Epithelial cell of esophagus (primary cell): ENCODE results near the gene TIGIT.

Experiments used
- DNase-seq: peaks from one replicate; pipeline ENCODE4 v3.0.0; 2010; ENCODE audit warnings: low read depth
- H3K4me3 ChIP-seq: 2 replicates; pipeline ENCODE4 v1.5.1; 2011; ENCODE audit warnings: mild to moderate bottlenecking, low read length, control low read depth
- TF ChIP-seq, protein P1 (sequence below): IDR thresholded peaks from 2 replicates; pipeline ENCODE4 v1.5.1; 2011; ENCODE audit warnings: low read depth, mild to moderate bottlenecking, low read length, control low read depth, inconsistent platforms; ENCODE audit not compliant: insufficient read depth; ENCODE audit errors: missing control alignments

The TIGIT gene

DNA sequence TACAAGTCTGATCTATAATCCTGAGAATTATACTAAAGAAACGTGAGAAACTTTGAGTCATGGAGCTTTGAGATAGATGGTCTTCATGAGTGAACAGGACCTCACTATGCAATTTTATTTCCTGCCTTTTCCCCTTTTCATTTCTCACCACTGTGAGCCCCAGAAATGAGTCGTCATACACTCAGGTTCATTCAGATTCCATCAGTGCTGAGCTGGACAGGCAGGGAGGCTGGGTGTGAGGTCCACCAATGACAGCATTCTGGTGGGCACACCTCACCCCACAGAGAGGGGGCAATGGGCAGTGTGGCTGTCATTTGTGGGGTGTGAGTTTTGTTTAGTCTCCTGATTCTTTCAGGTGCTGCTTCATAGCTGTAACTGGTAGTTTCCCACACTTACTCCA lies 16.9 kb downstream of the TIGIT start:
- TF ChIP-seq, protein P1, sequence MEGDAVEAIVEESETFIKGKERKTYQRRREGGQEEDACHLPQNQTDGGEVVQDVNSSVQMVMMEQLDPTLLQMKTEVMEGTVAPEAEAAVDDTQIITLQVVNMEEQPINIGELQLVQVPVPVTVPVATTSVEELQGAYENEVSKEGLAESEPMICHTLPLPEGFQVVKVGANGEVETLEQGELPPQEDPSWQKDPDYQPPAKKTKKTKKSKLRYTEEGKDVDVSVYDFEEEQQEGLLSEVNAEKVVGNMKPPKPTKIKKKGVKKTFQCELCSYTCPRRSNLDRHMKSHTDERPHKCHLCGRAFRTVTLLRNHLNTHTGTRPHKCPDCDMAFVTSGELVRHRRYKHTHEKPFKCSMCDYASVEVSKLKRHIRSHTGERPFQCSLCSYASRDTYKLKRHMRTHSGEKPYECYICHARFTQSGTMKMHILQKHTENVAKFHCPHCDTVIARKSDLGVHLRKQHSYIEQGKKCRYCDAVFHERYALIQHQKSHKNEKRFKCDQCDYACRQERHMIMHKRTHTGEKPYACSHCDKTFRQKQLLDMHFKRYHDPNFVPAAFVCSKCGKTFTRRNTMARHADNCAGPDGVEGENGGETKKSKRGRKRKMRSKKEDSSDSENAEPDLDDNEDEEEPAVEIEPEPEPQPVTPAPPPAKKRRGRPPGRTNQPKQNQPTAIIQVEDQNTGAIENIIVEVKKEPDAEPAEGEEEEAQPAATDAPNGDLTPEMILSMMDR, result no peak
- H3K4me3 ChIP-seq, result no peak overlapping the region
- peak; percentile 2 for DNase-seq

DNA sequence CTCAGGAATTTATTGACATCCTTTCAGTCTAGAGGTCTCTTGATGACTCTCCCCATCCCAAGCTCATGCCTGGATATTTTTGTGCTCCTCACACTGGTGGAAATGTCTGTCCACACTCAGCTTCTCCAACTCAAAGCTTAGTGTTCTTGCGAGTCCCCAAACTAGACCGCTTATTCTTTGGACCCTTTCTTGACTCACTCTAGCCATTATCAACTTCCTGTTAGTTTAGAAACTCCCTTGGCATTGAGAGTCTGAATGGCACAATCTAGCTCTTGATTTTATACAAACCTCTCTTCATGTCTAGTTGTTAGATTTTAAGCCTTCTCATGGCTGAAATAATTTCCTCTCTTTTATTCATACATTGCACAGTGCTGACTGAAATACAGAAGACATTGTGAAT lies 19.6 kb downstream of the TIGIT start:
- no peak for DNase-seq
- H3K4me3 ChIP-seq, result no peak overlapping the region
- TF ChIP-seq, protein P1, result no peak

DNA sequence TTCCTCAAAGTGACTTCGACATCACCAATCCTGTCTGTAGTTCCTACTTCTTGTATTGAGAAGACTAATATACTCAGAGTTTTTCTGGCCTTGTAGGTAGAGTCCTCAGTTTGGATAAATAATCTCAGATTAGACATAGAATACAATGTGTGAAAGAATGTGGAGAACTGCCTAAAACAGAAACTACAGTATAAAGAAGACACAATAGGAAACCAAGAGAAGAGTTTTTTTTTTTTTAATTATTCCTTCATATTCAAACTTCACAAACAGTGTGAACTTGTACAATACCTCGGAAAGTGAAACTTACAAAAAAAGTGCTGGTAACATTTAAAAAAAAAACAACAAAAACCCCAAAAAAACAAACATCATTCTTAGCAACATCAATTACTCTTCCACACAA lies 20.5 kb downstream of the TIGIT start:
- TF ChIP-seq, protein P1, result no peak
- H3K4me3 ChIP-seq, result no peak overlapping the region
- DNase-seq, result no peak

DNA sequence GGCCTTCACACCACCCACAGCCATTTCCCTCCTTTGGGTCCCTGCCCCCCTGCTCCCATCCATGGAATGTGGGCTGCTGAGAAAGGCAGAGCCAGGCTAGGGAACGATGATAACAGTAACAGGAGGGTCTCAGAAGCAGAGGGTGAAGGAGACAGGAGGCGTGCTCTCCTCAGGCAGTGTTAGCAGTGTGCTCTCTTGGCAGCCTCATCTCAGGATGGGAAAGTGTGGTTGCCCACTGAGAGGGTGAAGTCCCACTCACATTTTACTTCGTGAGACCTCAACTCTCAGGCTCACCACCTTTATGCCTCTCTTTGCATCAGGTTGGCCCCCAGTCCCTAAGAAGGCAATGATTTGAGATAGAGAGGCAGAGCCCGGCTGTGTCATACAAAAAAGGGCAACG lies 24.5 kb downstream of the TIGIT start:
- TF ChIP-seq, protein P1, result no peak
- DNase-seq, result no peak
- no peak overlapping the region for H3K4me3 ChIP-seq

DNA sequence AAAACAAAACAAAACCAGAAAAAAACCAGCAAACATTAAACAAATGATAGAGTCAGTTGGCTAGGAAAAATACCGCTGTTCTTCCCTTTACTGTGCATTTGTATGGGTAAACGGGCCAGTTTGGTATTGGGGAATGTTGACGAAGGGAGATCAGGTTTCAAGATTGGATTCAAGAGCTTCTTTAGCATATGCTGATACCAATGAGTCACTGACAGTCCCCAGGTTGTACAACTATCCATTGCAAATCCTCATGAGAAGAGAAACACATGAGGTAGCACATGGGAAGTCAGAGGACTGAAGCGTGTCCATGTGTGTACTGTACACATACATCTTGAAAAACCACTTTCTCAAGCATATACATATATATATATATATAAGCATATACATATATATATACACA lies 25.6 kb downstream of the TIGIT start:
- DNase-seq, result peak; percentile 89
- TF ChIP-seq, protein P1, result no peak
- no peak overlapping the region for H3K4me3 ChIP-seq

DNA sequence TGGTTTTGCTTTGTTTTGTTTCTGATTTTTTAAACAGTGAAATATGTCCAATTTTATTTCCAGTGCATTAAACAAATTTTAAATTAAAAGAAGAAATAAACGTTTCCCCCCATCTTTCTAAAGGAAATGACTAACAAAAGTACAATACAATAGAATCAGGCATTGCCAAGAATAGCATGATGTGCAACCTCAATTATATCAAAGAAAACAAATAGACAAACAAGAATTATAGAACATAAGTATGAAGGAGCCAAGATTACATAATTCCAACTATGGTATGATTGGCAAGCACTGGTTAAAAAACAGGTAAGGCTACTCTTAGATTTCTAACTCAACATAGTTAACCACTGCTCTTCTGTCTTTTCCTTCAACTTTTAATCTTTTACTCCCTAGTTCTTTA lies 26.4 kb downstream of the TIGIT start:
- DNase-seq, result peak; percentile 58
- TF ChIP-seq, protein P1, result no peak
- no peak overlapping the region for H3K4me3 ChIP-seq

DNA sequence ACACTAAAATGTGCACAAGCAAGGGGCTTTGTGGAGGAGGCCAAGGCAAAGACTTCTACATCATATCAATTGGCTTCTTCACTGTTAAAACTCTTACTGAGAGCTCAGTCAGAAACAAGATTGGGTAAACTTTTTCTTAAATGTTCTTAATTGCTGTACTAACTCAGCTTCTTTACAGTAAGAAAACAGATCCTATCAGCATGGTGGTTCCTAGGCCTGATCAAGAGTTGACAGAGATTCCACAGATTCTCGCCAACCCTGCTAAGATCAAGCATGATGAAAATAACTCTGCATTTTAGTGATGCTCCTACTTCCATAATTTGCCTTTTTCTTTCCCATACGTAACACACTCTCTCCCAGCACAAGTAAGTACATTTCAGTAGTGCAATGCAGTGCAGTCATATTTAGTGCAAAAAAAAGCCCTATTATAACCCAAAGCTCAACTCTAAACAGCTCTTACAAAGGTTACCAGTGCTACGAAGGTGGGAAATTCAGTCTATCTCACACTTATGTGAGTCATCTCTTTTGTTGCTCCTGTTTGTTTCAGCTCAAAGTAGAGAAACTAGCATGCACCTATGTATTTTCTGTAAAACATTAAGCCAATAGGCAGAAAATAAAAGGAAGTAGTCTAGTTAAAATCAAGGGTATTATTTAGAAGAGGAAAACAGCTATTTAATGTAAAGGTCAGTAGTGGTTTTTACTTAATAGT lies 29.9 kb downstream of the TIGIT start:
- no peak overlapping the region for H3K4me3 ChIP-seq
- DNase-seq, result no peak
- TF ChIP-seq, protein P1, result no peak
